ENCODE data around the gene GDI2. TPM values are rescaled to one million over a fixed set of nuclear protein-coding genes. Genes with fewer than 3 reads are reported as not detected.

The GDI2 gene
- total RNA-seq, 1 experiment from 2014 or later = 321 TPM

DNA sequence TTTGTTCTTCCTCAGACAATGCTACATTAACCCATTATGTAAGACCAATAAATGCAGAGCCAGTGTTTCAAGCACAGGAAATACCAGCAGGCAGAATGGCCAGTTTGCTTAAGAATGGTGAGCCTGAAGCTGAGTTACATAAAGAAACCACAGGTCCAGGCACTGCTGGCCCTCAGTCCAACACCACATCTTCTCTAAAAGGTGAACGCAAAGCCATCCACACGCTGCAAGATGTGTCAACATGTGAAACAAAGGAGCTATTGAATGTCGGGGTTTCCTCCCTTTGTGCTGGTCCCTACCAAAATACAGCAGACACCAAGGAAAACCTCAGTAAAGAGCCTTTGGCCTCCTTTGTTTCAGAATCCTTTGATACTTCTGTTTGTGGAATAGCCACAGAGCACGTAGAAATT is 64.8 kb downstream of the GDI2 start:
- H3K36me3 Mint-ChIP-seq = peaks cover 42% of the 10 kb centered on the region
- H3K27ac Mint-ChIP-seq = peak overlapping the region; percentile 19

DNA sequence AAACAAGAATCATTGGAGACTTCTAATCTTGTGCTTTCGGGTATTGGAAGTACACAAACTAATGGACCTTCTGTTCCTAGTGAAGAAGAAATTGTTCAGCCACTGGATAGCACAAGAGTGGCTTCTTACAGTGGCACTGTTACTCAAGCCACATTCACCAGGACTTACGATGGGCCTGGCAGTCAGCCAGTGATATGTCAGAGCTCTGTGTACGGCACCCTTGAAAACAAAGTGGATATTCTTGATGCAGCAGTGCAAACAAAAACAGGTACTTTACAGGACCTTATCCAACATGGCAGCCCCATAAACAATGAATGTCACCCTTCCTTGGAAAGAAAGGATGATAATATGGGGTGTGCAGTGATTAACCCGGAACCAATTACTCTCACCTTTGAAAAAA is 67.0 kb downstream of the GDI2 start:
- ChIA-PET POLR2A (interaction anchor here (0.6 kb wide), 1 partner anchor 86 kb away, joined by 3 read pairs; no protein-coding TSS in a partner anchor), CTCF (no interaction called here)
- no peak for ATAC-seq
- DNase-seq (ENCODE audit: low spot score) = no peak
- Mint-ChIP-seq H3K27ac (no peak overlapping the region), H3K27me3 (ENCODE audit: low read depth) (no peaks in the 10 kb centered on the region), H3K36me3 (peaks cover 58% of the 10 kb centered on the region), H3K9me3 (no peaks in the 10 kb centered on the region), H3K4me3 (no peak overlapping the region), H3K4me1 (peaks cover 28% of the 10 kb centered on the region)
- TF ChIP-seq TP53 (CRISPR knock-in tag; IDR thresholded peaks at IDR 0.05) = no peak
- no peak for TF ChIP-seq JUN (CRISPR knock-in tag; IDR thresholded peaks at IDR 0.05)
- no peak for TF ChIP-seq GRHL2 (CRISPR knock-in tag; IDR thresholded peaks at IDR 0.05; ENCODE audit: insufficient replicate concordance, severe bottlenecking)
- TF ChIP-seq, protein P1, sequence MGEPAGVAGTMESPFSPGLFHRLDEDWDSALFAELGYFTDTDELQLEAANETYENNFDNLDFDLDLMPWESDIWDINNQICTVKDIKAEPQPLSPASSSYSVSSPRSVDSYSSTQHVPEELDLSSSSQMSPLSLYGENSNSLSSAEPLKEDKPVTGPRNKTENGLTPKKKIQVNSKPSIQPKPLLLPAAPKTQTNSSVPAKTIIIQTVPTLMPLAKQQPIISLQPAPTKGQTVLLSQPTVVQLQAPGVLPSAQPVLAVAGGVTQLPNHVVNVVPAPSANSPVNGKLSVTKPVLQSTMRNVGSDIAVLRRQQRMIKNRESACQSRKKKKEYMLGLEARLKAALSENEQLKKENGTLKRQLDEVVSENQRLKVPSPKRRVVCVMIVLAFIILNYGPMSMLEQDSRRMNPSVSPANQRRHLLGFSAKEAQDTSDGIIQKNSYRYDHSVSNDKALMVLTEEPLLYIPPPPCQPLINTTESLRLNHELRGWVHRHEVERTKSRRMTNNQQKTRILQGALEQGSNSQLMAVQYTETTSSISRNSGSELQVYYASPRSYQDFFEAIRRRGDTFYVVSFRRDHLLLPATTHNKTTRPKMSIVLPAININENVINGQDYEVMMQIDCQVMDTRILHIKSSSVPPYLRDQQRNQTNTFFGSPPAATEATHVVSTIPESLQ (CRISPR knock-in tag; IDR thresholded peaks at IDR 0.05) = no peak
- TF ChIP-seq MYBL2 (CRISPR knock-in tag; IDR thresholded peaks at IDR 0.05) = no peak
- TF ChIP-seq CREB1 (CRISPR knock-in tag; IDR thresholded peaks at IDR 0.05) = no peak
- TF ChIP-seq, protein P2, sequence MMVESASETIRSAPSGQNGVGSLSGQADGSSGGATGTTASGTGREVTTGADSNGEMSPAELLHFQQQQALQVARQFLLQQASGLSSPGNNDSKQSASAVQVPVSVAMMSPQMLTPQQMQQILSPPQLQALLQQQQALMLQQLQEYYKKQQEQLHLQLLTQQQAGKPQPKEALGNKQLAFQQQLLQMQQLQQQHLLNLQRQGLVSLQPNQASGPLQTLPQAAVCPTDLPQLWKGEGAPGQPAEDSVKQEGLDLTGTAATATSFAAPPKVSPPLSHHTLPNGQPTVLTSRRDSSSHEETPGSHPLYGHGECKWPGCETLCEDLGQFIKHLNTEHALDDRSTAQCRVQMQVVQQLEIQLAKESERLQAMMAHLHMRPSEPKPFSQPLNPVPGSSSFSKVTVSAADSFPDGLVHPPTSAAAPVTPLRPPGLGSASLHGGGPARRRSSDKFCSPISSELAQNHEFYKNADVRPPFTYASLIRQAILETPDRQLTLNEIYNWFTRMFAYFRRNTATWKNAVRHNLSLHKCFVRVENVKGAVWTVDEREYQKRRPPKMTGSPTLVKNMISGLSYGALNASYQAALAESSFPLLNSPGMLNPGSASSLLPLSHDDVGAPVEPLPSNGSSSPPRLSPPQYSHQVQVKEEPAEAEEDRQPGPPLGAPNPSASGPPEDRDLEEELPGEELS (CRISPR knock-in tag; IDR thresholded peaks at IDR 0.05) = no peak
- TF ChIP-seq ZNF317 (CRISPR knock-in tag; IDR thresholded peaks at IDR 0.05; ENCODE audit: borderline replicate concordance, low read depth) = no peak
- TF ChIP-seq MXD4 (CRISPR knock-in tag; IDR thresholded peaks at IDR 0.05; ENCODE audit: borderline replicate concordance) = no peak
- TF ChIP-seq OVOL2 (CRISPR knock-in tag; IDR thresholded peaks at IDR 0.05; ENCODE audit: borderline replicate concordance) = no peak
- TF ChIP-seq ZNF671 (CRISPR knock-in tag; IDR thresholded peaks at IDR 0.05) = no peak
- TF ChIP-seq ZNF263 (CRISPR knock-in tag; IDR thresholded peaks at IDR 0.05; ENCODE audit: low read depth) = no peak
- no peak for TF ChIP-seq HMGA2 (CRISPR knock-in tag; IDR thresholded peaks at IDR 0.05)
- TF ChIP-seq, protein P3, sequence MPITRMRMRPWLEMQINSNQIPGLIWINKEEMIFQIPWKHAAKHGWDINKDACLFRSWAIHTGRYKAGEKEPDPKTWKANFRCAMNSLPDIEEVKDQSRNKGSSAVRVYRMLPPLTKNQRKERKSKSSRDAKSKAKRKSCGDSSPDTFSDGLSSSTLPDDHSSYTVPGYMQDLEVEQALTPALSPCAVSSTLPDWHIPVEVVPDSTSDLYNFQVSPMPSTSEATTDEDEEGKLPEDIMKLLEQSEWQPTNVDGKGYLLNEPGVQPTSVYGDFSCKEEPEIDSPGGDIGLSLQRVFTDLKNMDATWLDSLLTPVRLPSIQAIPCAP (CRISPR knock-in tag; IDR thresholded peaks at IDR 0.05) = no peak
- TF ChIP-seq, protein P4, sequence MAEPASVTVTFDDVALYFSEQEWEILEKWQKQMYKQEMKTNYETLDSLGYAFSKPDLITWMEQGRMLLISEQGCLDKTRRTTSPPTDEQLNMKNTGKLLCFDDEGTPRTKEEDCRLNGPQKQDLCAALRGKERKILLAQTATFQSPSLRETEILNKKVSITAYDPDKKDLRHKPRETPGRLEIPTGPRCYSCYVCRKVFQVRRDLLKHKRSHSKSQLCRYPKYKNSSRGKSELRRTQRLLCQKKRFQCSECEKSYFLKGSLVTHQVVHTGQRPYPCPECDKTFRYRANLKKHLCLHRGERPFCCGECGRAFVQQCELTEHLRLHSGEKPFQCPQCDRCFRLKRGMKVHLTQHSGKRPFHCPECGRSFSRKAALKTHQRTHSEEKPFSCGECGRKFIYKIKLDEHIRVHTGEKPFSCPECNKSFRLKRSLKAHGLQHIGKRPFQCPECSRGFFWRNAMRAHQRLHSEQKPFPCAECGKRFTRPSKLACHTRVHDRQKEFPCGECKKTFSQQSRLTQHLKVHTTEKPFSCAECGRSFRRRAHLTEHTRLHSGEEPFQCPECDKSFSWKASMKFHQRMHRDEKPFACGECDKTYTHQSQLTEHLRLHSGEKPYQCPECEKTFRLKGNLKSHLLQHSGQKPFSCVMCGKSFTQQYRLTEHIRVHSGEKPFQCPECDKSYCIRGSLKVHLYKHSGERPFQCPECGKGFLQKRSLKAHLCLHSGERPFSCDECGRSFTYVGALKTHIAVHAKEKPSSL (CRISPR knock-in tag; conservative IDR thresholded peaks at IDR 0.05) = no peak
- TF ChIP-seq NR3C1 (CRISPR knock-in tag; conservative IDR thresholded peaks at IDR 0.05; ENCODE audit: low read depth) = no peak
- no peak for TF ChIP-seq ZNF138 (CRISPR knock-in tag; conservative IDR thresholded peaks at IDR 0.05)

More for the DNA sequence above, 64.8 kb downstream of the GDI2 start:
- no peak overlapping the region for H3K4me3 Mint-ChIP-seq
- TF ChIP-seq, protein P5, sequence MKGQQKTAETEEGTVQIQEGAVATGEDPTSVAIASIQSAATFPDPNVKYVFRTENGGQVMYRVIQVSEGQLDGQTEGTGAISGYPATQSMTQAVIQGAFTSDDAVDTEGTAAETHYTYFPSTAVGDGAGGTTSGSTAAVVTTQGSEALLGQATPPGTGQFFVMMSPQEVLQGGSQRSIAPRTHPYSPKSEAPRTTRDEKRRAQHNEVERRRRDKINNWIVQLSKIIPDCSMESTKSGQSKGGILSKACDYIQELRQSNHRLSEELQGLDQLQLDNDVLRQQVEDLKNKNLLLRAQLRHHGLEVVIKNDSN (CRISPR knock-in tag; IDR thresholded peaks at IDR 0.05) = no peak
- TF ChIP-seq NFE2L1 (CRISPR knock-in tag; IDR thresholded peaks at IDR 0.05) (no peak), ZNF121 (CRISPR knock-in tag; IDR thresholded peaks at IDR 0.05) (no peak), TEAD4 (CRISPR knock-in tag; IDR thresholded peaks at IDR 0.05) (no peak)
- TF ChIP-seq, protein P6, sequence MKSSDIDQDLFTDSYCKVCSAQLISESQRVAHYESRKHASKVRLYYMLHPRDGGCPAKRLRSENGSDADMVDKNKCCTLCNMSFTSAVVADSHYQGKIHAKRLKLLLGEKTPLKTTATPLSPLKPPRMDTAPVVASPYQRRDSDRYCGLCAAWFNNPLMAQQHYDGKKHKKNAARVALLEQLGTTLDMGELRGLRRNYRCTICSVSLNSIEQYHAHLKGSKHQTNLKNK (CRISPR knock-in tag; IDR thresholded peaks at IDR 0.05) = no peak
- ChIA-PET POLR2A (no interaction called here), CTCF (interaction anchor here (1.0 to 1.3 kb wide), 2 partner anchors 11 to 125 kb away, joined by 3 to 7 read pairs; no protein-coding TSS in a partner anchor)
- H3K27me3 Mint-ChIP-seq (ENCODE audit: low read depth) = no peaks in the 10 kb centered on the region
- H3K9me3 Mint-ChIP-seq = no peaks in the 10 kb centered on the region
- H3K4me1 Mint-ChIP-seq = peaks cover 47% of the 10 kb centered on the region
- ATAC-seq = no peak
- no peak for DNase-seq (ENCODE audit: low spot score)
